HG03025 (cell line): Measurements from ENCODE around the gene TPM2.
"Not testable (repeated sequence)": the region's sequence is repeated elsewhere in the genome, so short reads cannot be mapped to it uniquely, and the experiment has no call there.

Experiments used
- ATAC-seq: cut with Tn5 transposase; IDR thresholded peaks from one replicate; pipeline ENCODE4 v1.9.1; 2021; ENCODE audit warnings: mild to moderate bottlenecking, moderate library complexity; ENCODE audit not compliant: unreplicated experiment, low FRiP score

Gene TPM2

GRCh38 chr9:35657546-35658136, 32.1 kb downstream of the TPM2 start, which contains the start of gene RMRP:
TSS of gene RMRP (minus strand) at chr9:35658019.
- ATAC-seq = peak; percentile 80

- peak; percentile 4 for ATAC-seq
These were observed 32.7 kb downstream of the TPM2 start for GRCh38 chr9:35656831-35657545.

- ATAC-seq = no peak
These were observed 33.4 kb downstream of the TPM2 start for GRCh38 chr9:35656348-35656747.

- ATAC-seq = no peak
These were observed 36.1 kb downstream of the TPM2 start for GRCh38 chr9:35653611-35654010.

- ATAC-seq = no peak
These were observed 36.9 kb downstream of the TPM2 start for GRCh38 chr9:35652829-35653209.

- ATAC-seq = no peak
These were observed 37.5 kb downstream of the TPM2 start for GRCh38 chr9:35651956-35652828.

GRCh38 chr9:35650341-35651158, 39.2 kb downstream of the TPM2 start, which contains the start of gene SIT1:
TSS of gene SIT1 (minus strand) at chr9:35650931. CDS start at chr9:35650853, 78 bp downstream.
- no peak for ATAC-seq

GRCh38 chr9:35649431-35650340, 40.0 kb downstream of the TPM2 start:
- ATAC-seq = no peak

- peak; percentile 85 for ATAC-seq
These were observed 43.0 kb downstream of the TPM2 start for GRCh38 chr9:35646533-35647265.

- ATAC-seq = no peak
These were observed 43.6 kb downstream of the TPM2 start for GRCh38 chr9:35646153-35646532.

GRCh38 chr9:35645736-35646135, 44.0 kb downstream of the TPM2 start:
- not testable (repeated sequence) for ATAC-seq

- no peak for ATAC-seq
These were observed 46.7 kb downstream of the TPM2 start for GRCh38 chr9:35643046-35643445.

GRCh38 chr9:35641478-35641877, 48.2 kb downstream of the TPM2 start:
- not testable (repeated sequence) for ATAC-seq

- ATAC-seq = not testable (repeated sequence)
These were observed 49.3 kb downstream of the TPM2 start for GRCh38 chr9:35640431-35640830.

GRCh38 chr9:35639631-35640030, 50.1 kb downstream of the TPM2 start:
- no peak for ATAC-seq

- not testable (repeated sequence) for ATAC-seq
These were observed 50.5 kb downstream of the TPM2 start for GRCh38 chr9:35639225-35639624.

GRCh38 chr9:35638751-35639150, 51.0 kb downstream of the TPM2 start:
- not testable (repeated sequence) for ATAC-seq

- ATAC-seq = not testable (repeated sequence)
These were observed 52.2 kb downstream of the TPM2 start for GRCh38 chr9:35637427-35637955.
